Thoracic aorta (tissue), 2 donors: ENCODE measurements around the gene CMTM5. TPM values are rescaled to one million over a fixed set of nuclear protein-coding genes. Genes with fewer than 3 reads are reported as not detected.
A peak's percentile ranks its signal among the peaks of the same experiment; 100 is the strongest.

ENCODE experiments used
- ATAC-seq: fragments of 150-250 bp; one replicate; pipeline ENCODE4 v1.8.0; 2017; ENCODE audit warnings: low read depth; ENCODE audit not compliant: insufficient number of reproducible peaks, low FRiP score
- DNase-seq: peaks from one replicate; pipeline ENCODE4 v3.0.0-alpha.2; 2020; ENCODE audit warnings: low spot score
- H3K27ac ChIP-seq, 2 donors: fragments of 200-600 bp; sonication (generic); 1 replicate in 1 of 2; 2 replicates in 1 of 2; pipeline ENCODE4 v1.5.1; 2016; ENCODE audit warnings: mild to moderate bottlenecking in 2 of 2, moderate library complexity in 2 of 2
- H3K27me3 ChIP-seq: fragments of 200-600 bp; sonication (generic); replicated peaks from 2 replicates; pipeline ENCODE4 v1.6.0; 2016; ENCODE audit warnings: mild to moderate bottlenecking; ENCODE audit not compliant: insufficient read depth
- H3K36me3 ChIP-seq: fragments of 200-600 bp; sonication (generic); one replicate; pipeline ENCODE4 v1.5.1; 2016
- H3K4me1 ChIP-seq, 2 donors: fragments of 200-600 bp; sonication (generic); 1 replicate in 1 of 2; 2 replicates in 1 of 2; pipeline versions ENCODE4 v1.5.1 to v1.6.0; 2016; ENCODE audit warnings: low read depth in 2 of 2, mild to moderate bottlenecking in 1 of 2; ENCODE audit not compliant: control insufficient read depth in 1 of 2
- H3K4me3 ChIP-seq: fragments of 200-600 bp; sonication (generic); 2 replicates; pipeline ENCODE4 v1.5.1; 2016; ENCODE audit warnings: mild to moderate bottlenecking
- H3K9me3 ChIP-seq: fragments of 200-600 bp; sonication (generic); 2 replicates; pipeline ENCODE4 v1.5.1; 2016
- CTCF ChIP-seq: fragments of 200-600 bp; sonication (generic); IDR thresholded peaks from one replicate; pipeline ENCODE4 v1.5.1; 2019; ENCODE audit warnings: antibody characterized with exemption
- total RNA-seq, 2 donors: library from RNA; depleted of rRNA; stranded (reverse); fragments of >200 nt; gene quantifications; one replicate each; pipeline versions ENCODE4 v1.1.0 to v1.2.3, GENCODE V29; 2016

The CMTM5 gene, protein sequence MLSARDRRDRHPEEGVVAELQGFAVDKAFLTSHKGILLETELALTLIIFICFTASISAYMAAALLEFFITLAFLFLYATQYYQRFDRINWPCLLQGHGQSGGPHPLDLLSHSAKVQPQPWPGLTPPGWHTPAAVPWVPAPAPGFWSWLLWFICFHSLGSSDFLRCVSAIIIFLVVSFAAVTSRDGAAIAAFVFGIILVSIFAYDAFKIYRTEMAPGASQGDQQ
- total RNA-seq = 1 to 10 TPM in 1 of 2 donors, not detected in 1; 2.6 TPM

- no peaks in the 10 kb centered on the region for H3K27me3 ChIP-seq
- no peak for ATAC-seq
- peak within 1 kb of the TSS; percentile 62 for H3K4me3 ChIP-seq
- DNase-seq = no peak
- peak within 1 kb of the TSS; percentile 57 for H3K27ac ChIP-seq
- no peaks in the 10 kb centered on the region for H3K9me3 ChIP-seq
- TF ChIP-seq CTCF = no peak
- H3K4me1 ChIP-seq = peaks cover 0 to 4% of the 10 kb centered on the region in 2 donors
- H3K36me3 ChIP-seq = no peaks in the 10 kb centered on the region
Measured at GRCh38 chr14:23376482-23377197, at the start of gene CMTM5. Gene CMTM5, plus strand, starts transcription at chr14:23377046. Its CDS starts 206 bp downstream, at chr14:23377252.

DNA sequence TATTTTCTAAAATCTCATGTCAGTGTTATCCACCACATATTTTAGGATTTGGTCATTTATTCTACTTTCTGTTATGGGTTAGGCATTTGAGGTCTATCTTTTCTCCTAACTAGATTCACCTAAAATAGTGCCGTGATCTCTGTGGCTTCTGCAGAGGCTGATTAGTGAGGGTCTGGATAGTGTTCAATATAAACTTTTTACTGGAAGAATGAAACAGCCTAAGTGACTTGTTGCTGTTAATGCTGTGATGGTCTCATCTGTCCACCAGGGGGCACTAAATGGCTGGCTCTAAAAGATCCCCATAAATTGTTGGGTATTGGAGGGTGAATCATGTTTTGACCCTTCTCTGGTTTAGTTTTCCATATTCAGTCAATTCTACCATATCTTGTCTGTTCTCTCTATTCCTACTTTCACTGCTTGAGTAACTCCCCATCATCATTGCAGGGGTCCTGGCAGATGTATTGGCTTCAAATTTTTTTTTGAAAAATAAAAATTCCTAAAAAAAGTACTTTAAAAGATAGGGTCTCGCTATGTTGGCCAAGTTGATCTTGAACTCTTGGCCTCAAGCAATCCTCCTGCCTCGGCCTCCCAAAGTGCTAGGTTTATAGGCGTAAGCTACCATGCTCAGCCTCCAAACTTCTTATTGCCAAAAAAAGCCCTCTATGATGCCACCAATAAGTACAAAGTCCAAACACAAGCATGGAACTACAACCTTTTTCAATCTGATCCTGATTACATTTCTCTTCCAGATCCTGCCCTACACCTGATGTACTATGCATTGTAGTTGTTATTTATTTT is 48.7 kb upstream of the CMTM5 start:
- H3K36me3 ChIP-seq = peaks cover 18% of the 10 kb centered on the region
- peak; percentile 85 for TF ChIP-seq CTCF
- H3K9me3 ChIP-seq = no peaks in the 10 kb centered on the region
- no peak for DNase-seq
- peak; percentile 76 for ATAC-seq
- H3K4me1 ChIP-seq = peaks cover 0 to under 1% of the 10 kb centered on the region in 2 donors
- H3K27me3 ChIP-seq = no peaks in the 10 kb centered on the region
- H3K27ac ChIP-seq = no peak overlapping the region
- no peak overlapping the region for H3K4me3 ChIP-seq

DNA sequence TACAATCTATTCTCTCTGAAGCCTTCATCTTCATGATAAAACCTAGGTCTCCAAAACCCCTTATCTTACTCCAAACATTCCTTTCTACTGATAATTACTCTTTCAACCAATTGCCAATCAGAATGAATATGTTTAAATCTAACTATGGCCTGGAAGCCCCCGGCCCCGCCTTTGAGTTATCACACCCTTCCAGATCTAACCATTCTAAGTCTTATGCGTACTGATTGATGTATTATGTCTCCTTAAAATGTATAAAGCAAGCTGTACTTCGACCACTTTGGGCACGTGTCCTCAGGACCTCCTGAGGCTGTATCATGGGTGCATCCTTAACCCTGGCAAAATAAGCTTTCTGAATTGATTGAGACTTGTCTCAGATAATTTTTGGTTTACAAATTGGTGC is 41.2 kb upstream of the CMTM5 start:
- ATAC-seq (no peak), DNase-seq (no peak)
- Histone ChIP-seq H3K27ac (no peak overlapping the region), H3K9me3 (no peaks in the 10 kb centered on the region), H3K36me3 (no peaks in the 10 kb centered on the region), H3K4me1 (no peaks in the 10 kb centered on the region), H3K4me3 (no peak overlapping the region), H3K27me3 (no peaks in the 10 kb centered on the region)
- no peak for TF ChIP-seq CTCF

DNA sequence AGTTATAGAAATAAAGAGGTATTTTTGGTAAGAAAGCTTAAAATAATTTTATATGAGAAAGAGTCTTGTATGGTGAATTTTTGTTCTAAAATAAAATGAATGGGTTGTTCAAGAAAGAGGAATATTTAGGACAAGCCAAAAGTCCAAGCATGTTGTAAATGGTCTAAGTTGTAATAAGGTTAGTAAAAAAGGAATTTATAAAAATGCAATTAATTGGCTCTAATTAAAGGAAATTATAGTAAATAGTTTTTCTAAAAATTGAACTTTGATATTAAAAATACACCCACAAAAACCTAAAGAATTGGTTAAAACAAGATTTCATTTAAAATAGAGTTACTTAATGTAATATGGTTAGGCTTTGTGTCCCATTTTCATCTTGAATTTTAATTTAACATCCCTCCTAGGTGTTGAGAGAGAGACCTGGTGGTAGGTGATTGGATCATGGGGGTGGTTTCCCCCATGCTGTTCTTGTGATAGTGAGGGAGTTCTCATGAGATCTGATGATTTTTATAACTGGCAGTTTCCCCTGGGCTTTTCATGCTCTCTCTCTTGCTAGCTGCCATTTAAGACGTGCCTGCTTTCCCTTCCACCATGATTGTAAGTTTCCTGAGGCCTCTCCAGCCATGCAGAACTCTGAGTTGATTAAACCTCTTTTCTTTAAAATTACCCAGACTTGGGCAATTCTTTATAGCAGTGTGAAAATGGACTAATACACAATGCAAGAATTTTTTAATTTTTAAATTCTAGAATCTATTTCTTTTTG is 37.2 kb upstream of the CMTM5 start:
- H3K4me1 ChIP-seq = no peaks in the 10 kb centered on the region
- H3K4me3 ChIP-seq = no peak overlapping the region
- no peak overlapping the region for H3K27ac ChIP-seq
- no peaks in the 10 kb centered on the region for H3K9me3 ChIP-seq
- no peaks in the 10 kb centered on the region for H3K36me3 ChIP-seq
- DNase-seq (no peak), ATAC-seq (no peak)
- H3K27me3 ChIP-seq = no peaks in the 10 kb centered on the region
- TF ChIP-seq CTCF = no peak
